HepG2 (cell line): Measurements from ENCODE around the gene HSD11B2. TPM values are rescaled to one million over a fixed set of nuclear protein-coding genes. Genes with fewer than 3 reads are reported as not detected.
A peak's percentile ranks its signal among the peaks of the same experiment; 100 is the strongest.

Experiments
- ATRX ChIP-seq: sonication (generic); formaldehyde crosslinking; IDR thresholded peaks from 2 replicates; pipeline ENCODE4 v1.4.0; 2020; ENCODE audit warnings: missing genetic modification reagents, borderline replicate concordance
- DNMT1 ChIP-seq: sonication (generic); formaldehyde crosslinking; IDR thresholded peaks from 2 replicates; pipeline ENCODE4 v1.5.1; 2020; ENCODE audit warnings: mild to moderate bottlenecking, missing genetic modification reagents
- EHMT2 ChIP-seq: fragments of 200-600 bp; sonication (generic); IDR thresholded peaks from 2 replicates; pipeline ENCODE4 v1.7.0; 2017; ENCODE audit warnings: antibody characterized with exemption, low read depth, low read length, borderline replicate concordance
- EP300 ChIP-seq, 3 experiments: sonication (generic) in 1 of 3; formaldehyde crosslinking in 1 of 3; IDR thresholded peaks; 2 replicates each; pipeline versions ENCODE4 v1.5.1 to v1.6.1; 2011 to 2020; ENCODE audit warnings: low read depth in 2 of 3, low read length in 2 of 3, borderline replicate concordance in 1 of 3, improper control_type of control experiment in 1 of 3, mild to moderate bottlenecking in 1 of 3, missing genetic modification reagents in 1 of 3, moderate library complexity in 1 of 3
- FOXK1 ChIP-seq: sonication (generic); formaldehyde crosslinking; IDR thresholded peaks from 2 replicates; pipeline ENCODE4 v1.4.0; 2020; ENCODE audit warnings: low read depth, missing genetic modification reagents, borderline replicate concordance
- GATA4 ChIP-seq: sonication (generic); IDR thresholded peaks from 2 replicates; pipeline ENCODE4 v1.6.1; 2016; ENCODE audit warnings: antibody characterized with exemption, low read depth, borderline replicate concordance
- HDAC1 ChIP-seq: sonication (generic); formaldehyde crosslinking; IDR thresholded peaks from 2 replicates; pipeline ENCODE4 v1.5.1; 2020; ENCODE audit warnings: mild to moderate bottlenecking, missing genetic modification reagents
- JARID2 ChIP-seq: sonication (generic); formaldehyde crosslinking; IDR thresholded peaks from 2 replicates; pipeline ENCODE4 v1.8.1; 2023; ENCODE audit warnings: missing genetic modification reagents, inconsistent platforms; ENCODE audit not compliant: insufficient replicate concordance
- NCOR1 ChIP-seq: fragments of 200-600 bp; sonication (generic); IDR thresholded peaks from 2 replicates; pipeline ENCODE4 v1.7.0; 2017; ENCODE audit warnings: antibody characterized with exemption, low read length, borderline replicate concordance
- PLRG1 ChIP-seq: fragments of 450-650 bp; conservative IDR thresholded peaks from 2 replicates; pipeline ENCODE4 v1.6.1; 2016
- PRPF4 ChIP-seq: fragments of 200-400 bp; formaldehyde crosslinking; IDR thresholded peaks from 2 replicates; pipeline ENCODE4 v1.6.1; 2016; ENCODE audit warnings: low read length, low read depth; ENCODE audit not compliant: poor library complexity, severe bottlenecking
- SMC3 ChIP-seq: IDR thresholded peaks from 2 replicates; pipeline ENCODE4 v1.6.1; 2011; ENCODE audit warnings: low read length, improper control_type of control experiment
- SYNCRIP ChIP-seq: fragments of 200-400 bp; formaldehyde crosslinking; IDR thresholded peaks from 2 replicates; pipeline ENCODE4 v1.6.1; 2018; ENCODE audit warnings: mild to moderate bottlenecking, low read depth, low read length; ENCODE audit not compliant: insufficient read depth
- TBX2 ChIP-seq: sonication (generic); formaldehyde crosslinking; IDR thresholded peaks from 2 replicates; pipeline ENCODE4 v1.5.0; 2020; ENCODE audit warnings: missing genetic modification reagents, mild to moderate bottlenecking, borderline replicate concordance
- THYN1 ChIP-seq: sonication (generic); formaldehyde crosslinking; IDR thresholded peaks from 2 replicates; pipeline ENCODE4 v1.8.1; 2023; ENCODE audit warnings: low read depth, mild to moderate bottlenecking, moderate library complexity, missing genetic modification reagents, borderline replicate concordance
- ZNF292 ChIP-seq: sonication (generic); formaldehyde crosslinking; IDR thresholded peaks from 2 replicates; pipeline ENCODE4 v1.8.1; 2022; ENCODE audit warnings: mild to moderate bottlenecking, low read depth, missing genetic modification reagents, borderline replicate concordance
- ZSCAN22 ChIP-seq: sonication (generic); formaldehyde crosslinking; IDR thresholded peaks from 2 replicates; pipeline ENCODE4 v1.4.0; 2020; ENCODE audit warnings: mild to moderate bottlenecking, missing genetic modification reagents
- ZSCAN9 ChIP-seq: IDR thresholded peaks from 2 replicates; pipeline ENCODE4 v1.6.1; 2016; ENCODE audit warnings: borderline replicate concordance
- polyA plus RNA-seq, 8 experiments: library from polyadenylated mRNA; depleted of rRNA in 3 of 8; stranded (reverse) in 7 of 8; unstranded in 1 of 8; fragments of >200 nt; fragmentation: Illumina TruSeq in 4 of 8; extraction: Trizol in 4 of 8; gene quantifications; 2 replicates each; pipeline versions ENCODE4 v1.2.1 to v1.2.3, GENCODE V29; 2011 to 2016; ENCODE audit warnings: low read depth in 4 of 8, missing spikeins in 1 of 8, mixed read lengths in 1 of 8; ENCODE audit not compliant: insufficient read depth in 1 of 8
- total RNA-seq, 5 experiments: library from RNA; depleted of rRNA; stranded (reverse); fragments of >200 nt; fragmentation: Illumina TruSeq; extraction: Trizol; gene quantifications; 2 replicates each; pipeline ENCODE4 v1.2.3, GENCODE V29; 2016; ENCODE audit warnings: low read depth in 1 of 5
- TF ChIP-seq, protein P1 (sequence below): sonication (generic); formaldehyde crosslinking; IDR thresholded peaks from 2 replicates; pipeline ENCODE4 v1.5.1; 2020; ENCODE audit warnings: missing genetic modification reagents, mild to moderate bottlenecking, borderline replicate concordance
- TF ChIP-seq, protein P2 (sequence below): sonication (generic); formaldehyde crosslinking; IDR thresholded peaks from 2 replicates; pipeline ENCODE4 v1.8.1; 2023; ENCODE audit warnings: mild to moderate bottlenecking, missing genetic modification reagents, borderline replicate concordance
- TF ChIP-seq, protein P3 (sequence below): IDR thresholded peaks from 2 replicates; pipeline ENCODE4 v1.6.1; 2016; ENCODE audit warnings: missing compliant biosample characterization, missing genetic modification reagents, borderline replicate concordance
- TF ChIP-seq, protein P4 (sequence below): IDR thresholded peaks from 2 replicates; pipeline ENCODE4 v1.6.1; 2016; ENCODE audit warnings: control low read depth

Gene HSD11B2
- total and polyA plus RNA-seq, 2 of the 13 experiments (the other 11 are each of a cell fraction or from before 2014, with no cell fraction given) = 8.9 to 13.6 TPM

DNA sequence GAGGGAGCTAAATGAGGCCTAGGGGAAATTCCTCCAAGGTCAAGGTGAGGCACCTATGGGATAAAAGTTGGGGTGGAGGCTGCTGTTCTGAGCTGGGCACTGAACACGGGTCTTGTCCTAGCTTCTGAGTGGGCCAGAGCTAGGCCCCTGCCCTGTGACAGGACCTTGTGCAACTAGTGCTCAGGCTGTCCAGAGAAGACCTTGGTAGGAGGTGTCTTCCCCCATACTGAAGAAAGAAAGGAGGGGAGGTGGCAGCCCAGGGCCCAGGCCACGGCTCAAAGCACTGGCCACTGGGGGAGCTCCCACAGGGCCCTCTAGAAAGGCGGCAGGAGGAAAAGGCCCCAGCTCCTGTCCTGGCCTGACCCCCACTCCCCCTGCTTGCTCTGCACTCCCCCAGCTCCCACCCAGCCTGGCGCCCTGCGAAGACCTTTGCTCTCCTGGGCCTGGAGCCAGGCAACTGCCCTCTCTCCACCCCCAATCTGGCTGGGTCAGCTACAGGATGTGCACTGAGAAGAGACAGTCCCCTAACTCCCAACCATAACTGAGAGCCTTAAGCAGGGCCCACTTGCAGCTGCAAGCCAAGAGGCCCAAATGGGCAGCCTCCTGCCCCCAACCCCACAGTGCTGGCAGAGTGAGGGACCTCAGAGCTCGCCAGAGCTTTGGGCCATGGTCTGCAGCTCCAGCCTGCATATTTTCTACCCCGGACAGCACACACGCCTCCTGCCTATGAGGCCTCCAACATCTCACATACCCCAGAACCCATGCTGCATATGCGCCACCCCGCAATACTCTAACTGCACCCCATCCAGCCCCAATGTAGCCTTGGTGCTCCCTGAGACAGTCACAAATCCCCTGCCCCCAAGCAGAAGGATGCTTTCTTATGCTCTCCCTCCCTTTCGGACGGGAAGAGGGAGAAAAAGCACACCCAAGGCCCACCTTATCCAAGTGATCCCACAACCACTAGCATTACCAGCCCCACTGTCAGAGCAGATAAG is 15.3 kb downstream of the HSD11B2 start (continued):
- TF ChIP-seq EHMT2 (no peak; the same call in 1 of the 2 replicates), THYN1 (CRISPR knock-in tag) (no peak), ZSCAN9 (no peak), SYNCRIP (no peak), JARID2 (no peak), ATRX (CRISPR knock-in tag) (no peak), ZSCAN22 (no peak), FOXK1 (CRISPR knock-in tag) (no peak), HDAC1 (CRISPR knock-in tag) (peak; percentile 86), TBX2 (CRISPR knock-in tag) (peak; percentile 88), NCOR1 (peak; percentile 79; the same call in 1 of the 2 replicates), GATA4 (no peak), DNMT1 (CRISPR knock-in tag) (no peak), PLRG1 (no peak), EP300 (IDR thresholded peaks at IDR 0.05; ENCODE audit: low read depth in 2 of 2, low read length in 2 of 2) (peak; percentile 93 to 95), EP300 (CRISPR knock-in tag; IDR thresholded peaks at IDR 0.05; ENCODE audit: borderline replicate concordance) (peak; percentile 65; the same call in 1 of the 2 replicates), ZNF292 (CRISPR knock-in tag) (peak; percentile 96), PRPF4 (no peak), SMC3 (peak; percentile 1; the same call in 1 of the 2 replicates)
- TF ChIP-seq, protein P1, sequence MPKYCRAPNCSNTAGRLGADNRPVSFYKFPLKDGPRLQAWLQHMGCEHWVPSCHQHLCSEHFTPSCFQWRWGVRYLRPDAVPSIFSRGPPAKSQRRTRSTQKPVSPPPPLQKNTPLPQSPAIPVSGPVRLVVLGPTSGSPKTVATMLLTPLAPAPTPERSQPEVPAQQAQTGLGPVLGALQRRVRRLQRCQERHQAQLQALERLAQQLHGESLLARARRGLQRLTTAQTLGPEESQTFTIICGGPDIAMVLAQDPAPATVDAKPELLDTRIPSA (CRISPR knock-in tag) = no peak
- TF ChIP-seq, protein P2, sequence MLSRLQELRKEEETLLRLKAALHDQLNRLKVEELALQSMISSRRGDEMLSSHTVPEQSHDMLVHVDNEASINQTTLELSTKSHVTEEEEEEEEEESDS (CRISPR knock-in tag) = no peak
- TF ChIP-seq, protein P3, sequence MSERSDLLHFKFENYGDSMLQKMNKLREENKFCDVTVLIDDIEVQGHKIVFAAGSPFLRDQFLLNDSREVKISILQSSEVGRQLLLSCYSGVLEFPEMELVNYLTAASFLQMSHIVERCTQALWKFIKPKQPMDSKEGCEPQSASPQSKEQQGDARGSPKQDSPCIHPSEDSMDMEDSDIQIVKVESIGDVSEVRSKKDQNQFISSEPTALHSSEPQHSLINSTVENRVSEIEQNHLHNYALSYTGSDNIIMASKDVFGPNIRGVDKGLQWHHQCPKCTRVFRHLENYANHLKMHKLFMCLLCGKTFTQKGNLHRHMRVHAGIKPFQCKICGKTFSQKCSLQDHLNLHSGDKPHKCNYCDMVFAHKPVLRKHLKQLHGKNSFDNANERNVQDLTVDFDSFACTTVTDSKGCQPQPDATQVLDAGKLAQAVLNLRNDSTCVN = no peak
- TF ChIP-seq, protein P4, sequence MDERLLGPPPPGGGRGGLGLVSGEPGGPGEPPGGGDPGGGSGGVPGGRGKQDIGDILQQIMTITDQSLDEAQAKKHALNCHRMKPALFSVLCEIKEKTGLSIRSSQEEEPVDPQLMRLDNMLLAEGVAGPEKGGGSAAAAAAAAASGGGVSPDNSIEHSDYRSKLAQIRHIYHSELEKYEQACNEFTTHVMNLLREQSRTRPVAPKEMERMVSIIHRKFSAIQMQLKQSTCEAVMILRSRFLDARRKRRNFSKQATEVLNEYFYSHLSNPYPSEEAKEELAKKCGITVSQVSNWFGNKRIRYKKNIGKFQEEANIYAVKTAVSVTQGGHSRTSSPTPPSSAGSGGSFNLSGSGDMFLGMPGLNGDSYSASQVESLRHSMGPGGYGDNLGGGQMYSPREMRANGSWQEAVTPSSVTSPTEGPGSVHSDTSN = no peak
